Dedifferentiated amniotic fluid mesenchymal stem cell (primary cell): ENCODE results near the gene CCR3.
"Not testable (repeated sequence)": the region's sequence is repeated elsewhere in the genome, so short reads cannot be mapped to it uniquely, and the experiment has no call there.

Experiments used
- DNase-seq: peaks from one replicate; pipeline ENCODE4 v3.0.0-alpha.2; 2016; ENCODE audit errors: extremely low spot score

The CCR3 gene

GRCh38 chr3:46242120-46242519, at the start of gene CCR3:
Gene CCR3 (plus strand): TSS chr3:46242460. CDS start chr3:46265159, 22,699 bp downstream.
- DNase-seq, result no peak

GRCh38 chr3:46192939-46193338, 49.3 kb upstream of the CCR3 start:
- DNase-seq, result no peak

- no peak for DNase-seq
Measured at GRCh38 chr3:46193436-46193835, 48.8 kb upstream of the CCR3 start.

GRCh38 chr3:46194868-46195553, 47.2 kb upstream of the CCR3 start:
- no peak for DNase-seq

GRCh38 chr3:46196261-46196957, 45.9 kb upstream of the CCR3 start:
- DNase-seq, result no peak

- no peak for DNase-seq
Measured at GRCh38 chr3:46200211-46200610, 42.0 kb upstream of the CCR3 start.

DNA sequence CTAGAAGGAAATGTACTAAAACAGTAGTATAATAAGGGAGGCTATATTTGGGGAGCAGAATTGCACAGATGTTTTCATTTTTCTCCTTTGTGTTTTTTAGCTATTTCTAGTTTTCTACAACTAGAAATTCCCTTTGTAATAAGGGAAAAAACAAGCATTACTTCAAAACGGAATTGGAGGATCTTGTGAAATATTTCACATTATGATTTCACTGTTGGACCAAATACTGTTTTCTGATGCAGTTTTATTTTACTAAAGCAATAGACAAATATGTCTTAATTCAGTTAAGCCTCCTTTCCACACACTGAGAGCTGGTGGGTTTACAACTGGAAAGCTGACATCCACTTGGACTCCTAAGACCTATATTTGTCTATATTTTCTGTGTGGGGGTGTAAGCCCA, 41.5 kb upstream of the CCR3 start:
- DNase-seq, result no peak

DNA sequence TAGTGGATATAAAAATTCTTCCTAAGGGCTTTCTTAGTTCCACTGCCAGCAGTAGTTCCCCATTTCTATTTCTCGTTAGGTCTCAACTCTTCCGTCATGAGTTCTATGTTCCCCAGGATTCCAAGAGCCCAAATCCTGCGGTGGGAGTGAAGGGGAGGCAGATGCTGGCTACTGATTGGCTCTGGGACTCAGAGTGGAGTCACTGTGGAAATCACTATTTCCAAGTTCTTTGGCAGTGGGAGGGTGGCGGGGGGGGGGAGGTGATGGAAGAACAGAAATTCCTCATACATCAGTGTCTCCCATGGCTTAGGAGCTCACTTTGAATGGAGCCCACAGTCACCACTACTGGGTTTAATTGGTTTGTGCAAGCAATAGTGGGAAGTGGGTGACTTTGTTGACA, 39.7 kb upstream of the CCR3 start:
- DNase-seq, result no peak

- DNase-seq, result no peak
Measured at GRCh38 chr3:46203681-46204080, 38.6 kb upstream of the CCR3 start.

DNA sequence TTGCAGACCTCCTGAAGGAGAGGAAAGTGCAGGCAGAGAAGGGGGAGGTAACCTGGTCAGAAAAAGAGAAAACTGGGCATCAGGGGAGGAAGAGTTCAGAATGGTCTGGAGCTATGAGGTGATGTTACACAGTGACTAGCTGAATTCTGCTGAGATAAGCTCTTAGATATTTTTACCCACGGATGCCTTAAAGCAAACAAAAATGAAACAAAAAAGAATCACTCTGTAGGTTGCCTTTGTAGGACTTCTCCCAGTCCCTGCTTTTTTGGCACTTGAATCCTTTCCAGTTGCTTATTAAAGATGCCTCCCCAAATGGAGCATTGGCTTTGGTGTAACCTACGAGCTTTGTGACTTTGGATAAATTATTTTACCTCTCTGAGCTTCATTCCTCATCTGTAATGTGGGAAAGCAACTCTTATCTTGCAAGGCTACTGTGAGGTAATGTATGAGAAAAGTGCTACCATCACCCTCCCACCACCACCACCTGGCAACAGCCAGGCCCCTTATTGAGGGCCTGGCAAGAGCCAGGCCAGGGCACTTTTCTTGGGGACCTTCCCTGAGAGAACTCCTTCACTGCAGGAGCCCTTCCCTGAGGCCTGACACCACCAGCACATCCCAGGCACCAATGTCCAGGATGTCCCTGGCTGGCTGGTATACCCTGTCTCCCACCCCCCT, 36.8 kb upstream of the CCR3 start:
- DNase-seq, result no peak

DNA sequence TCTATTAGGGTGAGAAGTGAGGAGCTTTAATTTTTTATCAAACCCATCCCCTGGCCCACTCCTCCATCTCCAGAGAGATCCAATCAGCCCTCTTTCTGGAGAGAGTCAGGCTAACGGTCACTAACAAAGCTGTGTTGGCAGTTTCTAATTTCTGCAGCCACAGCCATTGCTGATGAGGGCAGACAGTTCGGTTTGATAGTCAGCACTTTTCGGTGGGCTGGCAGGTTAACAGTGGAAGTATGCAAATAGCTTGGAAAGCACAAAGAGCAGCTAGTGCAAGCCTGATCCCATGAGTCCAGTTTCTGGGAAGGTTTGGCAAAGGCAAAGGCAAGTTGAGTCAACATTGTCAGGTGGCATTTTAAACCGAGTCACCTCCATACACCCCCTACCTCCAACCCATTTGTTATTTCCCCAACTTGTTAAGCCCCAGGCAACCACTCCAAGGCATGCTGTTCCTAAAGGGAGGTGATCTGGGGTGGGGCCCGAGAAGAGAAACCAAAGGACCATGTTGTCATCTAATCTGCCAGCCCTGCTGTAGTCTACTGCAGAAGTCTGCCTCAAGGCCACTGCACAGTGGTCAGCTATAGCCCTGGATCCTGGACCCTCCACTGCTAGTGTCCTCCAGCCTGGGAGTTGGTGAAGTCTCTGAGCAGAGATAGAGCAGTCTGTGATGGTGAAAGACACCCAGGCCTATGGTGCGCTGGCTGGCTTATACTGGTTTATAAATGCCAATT, 35.8 kb upstream of the CCR3 start:
- no peak for DNase-seq

DNA sequence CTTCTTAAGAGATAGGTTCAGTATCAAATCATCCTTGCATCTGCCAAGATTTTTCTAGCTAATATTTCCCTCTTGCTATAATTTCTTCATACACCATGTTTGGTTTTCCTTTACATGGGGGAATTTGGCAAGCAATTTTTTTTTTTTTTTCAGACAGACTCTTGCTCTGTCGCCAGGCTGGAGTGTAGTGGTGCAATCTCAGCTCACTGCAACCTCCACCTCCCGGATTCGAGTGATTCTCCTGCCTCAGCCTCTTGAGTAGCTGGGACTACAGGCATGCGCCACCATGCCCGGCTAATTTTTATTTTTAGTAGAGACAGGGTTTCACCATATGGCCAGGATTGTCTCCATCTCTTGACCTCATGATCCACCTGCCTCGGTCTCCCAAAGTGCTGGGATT, 34.7 kb upstream of the CCR3 start:
- DNase-seq, result not testable (repeated sequence)

- DNase-seq, result no peak
Measured at GRCh38 chr3:46208167-46208704, 34.0 kb upstream of the CCR3 start, which contains the start of gene CCR1. Gene CCR1 (minus strand): TSS chr3:46208313. CDS start chr3:46204313, 4,000 bp downstream.

- no peak for DNase-seq
Measured at GRCh38 chr3:46209053-46209452, 33.2 kb upstream of the CCR3 start.

GRCh38 chr3:46209746-46210470, 32.4 kb upstream of the CCR3 start:
- DNase-seq, result no peak

GRCh38 chr3:46212101-46212500, 30.2 kb upstream of the CCR3 start:
- DNase-seq, result no peak

GRCh38 chr3:46213201-46213600, 29.1 kb upstream of the CCR3 start:
- DNase-seq, result no peak

DNA sequence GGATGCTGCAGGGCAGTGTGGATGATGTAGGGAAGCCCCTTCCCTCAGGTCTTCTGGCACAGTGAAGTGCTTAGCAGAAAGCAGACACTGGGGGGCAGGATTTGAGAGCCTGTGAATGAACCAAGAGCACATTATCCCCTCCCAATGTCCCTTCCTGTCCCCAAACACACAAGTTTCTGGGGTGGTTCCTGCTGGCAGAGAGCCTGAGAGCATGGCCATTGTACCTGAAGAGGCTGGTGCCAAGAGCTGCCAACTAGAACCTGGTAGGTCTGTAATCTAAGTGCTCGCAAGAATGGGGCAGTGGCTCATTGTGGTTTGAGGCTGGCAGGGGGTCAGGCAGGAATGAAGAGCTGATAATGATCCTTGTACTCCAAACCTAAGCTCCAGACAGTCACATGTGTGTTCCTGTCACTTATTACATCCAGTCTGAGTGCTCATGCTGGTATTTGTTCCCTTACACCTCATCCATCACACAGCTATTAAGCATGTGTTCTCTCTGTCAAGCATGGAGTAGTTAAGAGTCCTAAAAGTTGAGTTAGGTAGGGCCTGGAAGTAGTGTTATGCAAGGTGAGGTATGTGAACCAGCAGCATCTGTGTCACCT, 27.4 kb upstream of the CCR3 start:
- no peak for DNase-seq

DNA sequence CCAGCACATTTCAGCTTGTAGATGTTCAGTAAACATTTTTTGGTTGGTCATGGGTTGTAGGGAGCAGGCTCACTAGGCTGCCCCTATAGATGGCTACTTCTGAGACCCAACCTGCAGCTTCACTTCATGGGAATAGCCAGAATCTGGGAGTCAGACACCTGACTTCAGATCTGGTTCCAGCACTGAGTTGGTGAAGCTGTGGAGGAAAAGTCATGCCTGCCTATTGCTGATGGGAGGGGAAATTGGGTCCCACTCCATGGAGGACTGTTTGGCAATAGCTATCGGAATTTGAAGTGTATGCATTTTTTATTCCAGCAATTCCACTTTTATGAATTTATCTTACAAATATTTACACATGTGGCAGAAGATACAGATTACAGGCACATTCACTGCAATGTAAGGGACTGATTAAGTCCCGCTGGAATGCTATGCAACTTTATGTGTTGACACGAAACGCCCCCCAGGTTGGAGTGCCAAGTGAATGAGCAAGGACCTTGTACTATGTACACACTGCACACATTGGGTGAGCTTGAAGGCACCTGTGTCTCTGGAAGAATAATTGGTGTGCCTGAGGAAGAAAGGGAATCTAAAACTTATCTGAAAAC, 26.3 kb upstream of the CCR3 start:
- no peak for DNase-seq

DNA sequence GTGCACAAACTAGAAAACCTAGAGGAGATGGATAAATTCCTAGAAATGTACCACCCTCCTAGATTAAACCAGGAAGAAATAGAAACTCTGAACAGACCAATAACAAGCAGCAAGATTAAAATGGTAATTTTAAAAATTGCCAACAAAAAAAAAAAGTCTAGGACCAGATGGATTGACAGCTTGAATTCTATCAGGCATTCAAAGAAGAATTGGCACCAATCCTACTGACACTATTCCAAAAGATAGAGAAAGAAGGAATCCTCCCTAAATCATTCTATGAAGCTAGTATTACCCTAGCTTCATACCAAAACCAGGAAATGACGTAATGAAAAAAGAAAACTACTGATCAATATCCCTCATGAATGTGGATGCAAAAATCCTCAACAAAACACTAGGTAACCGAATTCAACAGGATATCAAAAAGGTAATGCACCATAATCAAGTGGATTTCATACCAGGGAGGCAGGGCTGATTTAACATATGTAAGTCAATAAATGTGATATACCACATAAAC, 24.0 kb upstream of the CCR3 start:
- no peak for DNase-seq
